ENCODE data around the gene RANBP10. TPM values are rescaled to one million over a fixed set of nuclear protein-coding genes. Genes with fewer than 3 reads are reported as not detected.

RANBP10 gene
- total RNA-seq, 1 donor from 2014 or later, result 8.7 TPM

DNA sequence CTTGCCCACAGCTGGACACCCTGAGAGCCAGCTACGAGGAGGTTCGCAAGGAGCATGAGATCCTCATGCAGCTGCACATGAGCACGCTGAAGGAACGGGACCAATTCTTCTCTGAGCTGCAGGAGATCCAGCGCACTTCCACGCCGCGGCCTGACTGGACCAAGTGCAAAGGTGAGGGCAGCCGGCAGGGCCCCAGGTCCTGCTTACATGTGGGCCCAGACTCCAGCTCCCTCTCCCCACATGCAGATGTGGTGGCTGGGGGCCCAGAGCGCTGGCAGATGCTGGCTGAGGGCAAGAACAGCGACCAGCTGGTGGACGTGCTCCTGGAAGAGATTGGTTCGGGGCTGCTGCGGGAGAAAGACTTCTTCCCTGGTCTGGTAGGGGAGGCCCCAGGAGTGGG, 19.5 kb upstream of the RANBP10 start:
- no peak for DNase-seq

DNA sequence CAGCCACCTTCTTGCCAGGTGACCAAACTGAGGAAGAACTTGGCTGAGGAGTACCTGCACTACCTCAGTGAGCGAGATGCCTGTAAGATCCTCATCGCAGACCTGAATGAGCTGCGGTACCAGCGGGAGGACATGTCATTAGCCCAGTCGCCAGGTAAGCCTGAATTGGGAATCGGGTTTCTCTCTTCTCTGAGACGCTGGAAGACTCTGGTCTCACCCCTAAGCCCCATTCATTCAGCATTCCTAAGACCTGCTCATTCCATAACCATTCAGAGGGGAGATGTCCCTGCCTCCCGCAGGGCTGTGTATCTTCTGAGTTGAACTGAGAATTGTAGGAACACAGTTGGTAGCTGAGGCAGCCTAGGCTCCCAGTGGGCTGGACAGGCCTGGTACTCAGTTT, 18.8 kb upstream of the RANBP10 start:
- DNase-seq, result no peak

DNA sequence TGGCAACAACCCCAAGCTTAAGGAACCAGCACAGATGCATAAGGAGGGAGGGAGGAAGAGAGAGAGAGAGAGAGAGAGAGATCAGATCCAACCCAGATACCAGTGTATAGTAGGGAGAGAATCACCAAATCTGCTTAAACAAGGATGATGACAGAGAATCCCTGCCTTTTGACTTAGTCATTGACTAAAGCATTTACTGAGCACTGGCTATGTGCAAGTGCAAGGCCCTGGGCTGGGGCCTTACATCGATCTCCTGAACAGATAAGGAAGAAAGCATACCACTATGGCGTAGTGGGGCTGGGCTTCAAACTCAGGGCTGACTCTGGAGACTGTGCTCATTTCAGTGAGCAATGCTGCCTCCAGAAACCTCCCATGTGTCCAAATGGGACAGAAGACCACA, 16.2 kb upstream of the RANBP10 start:
- DNase-seq, result no peak

DNA sequence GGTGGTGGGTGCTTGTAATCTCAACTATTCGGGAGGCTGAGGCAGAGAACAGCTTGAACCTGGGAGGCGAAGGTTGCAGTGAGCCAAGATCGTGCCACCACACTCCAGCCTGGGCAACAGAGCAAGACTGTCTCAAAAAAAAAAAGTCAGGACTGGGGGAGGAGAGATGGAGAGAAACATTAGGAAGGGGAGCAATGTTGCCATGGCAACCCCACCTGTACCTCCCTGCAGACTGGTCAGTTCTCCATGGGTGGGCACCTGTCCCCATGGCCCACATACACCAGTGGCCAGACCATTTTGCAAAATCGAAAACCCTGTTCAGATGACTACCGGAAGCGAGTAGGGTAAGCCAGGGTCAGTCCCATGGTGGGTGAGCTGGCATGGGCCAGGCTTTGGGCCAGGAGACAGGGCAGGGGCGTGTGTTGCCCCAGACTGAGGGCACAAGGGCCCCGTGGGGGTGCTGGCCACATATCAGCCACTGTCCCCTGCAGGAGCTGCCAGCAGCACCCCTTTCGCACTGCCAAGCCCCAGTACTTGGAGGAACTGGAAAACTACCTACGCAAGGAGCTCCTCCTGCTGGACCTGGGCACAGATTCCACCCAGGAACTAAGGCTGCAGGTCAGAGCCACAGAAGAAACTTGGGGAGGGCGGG, 14.4 kb upstream of the RANBP10 start:
- no peak for DNase-seq

DNA sequence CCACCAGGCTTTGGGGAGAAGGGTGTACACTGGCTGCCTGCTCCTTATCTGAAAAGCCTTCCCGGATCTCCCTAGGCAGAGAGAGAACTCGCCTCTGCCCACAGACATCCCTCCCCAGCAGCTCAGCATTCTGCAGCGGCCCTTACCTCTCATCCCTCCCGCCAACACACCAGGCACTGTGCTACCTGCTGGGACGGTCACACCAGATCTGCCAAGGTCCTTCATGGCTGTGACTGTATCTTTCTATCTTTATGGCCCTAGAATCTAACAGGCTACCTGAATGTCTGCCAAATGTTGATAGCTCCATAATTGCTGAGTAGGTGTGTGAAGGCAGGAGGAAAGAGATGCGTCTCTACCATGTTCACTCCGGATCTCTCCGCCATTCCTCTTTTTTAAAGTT, 8.2 kb upstream of the RANBP10 start:
- DNase-seq, result no peak

DNA sequence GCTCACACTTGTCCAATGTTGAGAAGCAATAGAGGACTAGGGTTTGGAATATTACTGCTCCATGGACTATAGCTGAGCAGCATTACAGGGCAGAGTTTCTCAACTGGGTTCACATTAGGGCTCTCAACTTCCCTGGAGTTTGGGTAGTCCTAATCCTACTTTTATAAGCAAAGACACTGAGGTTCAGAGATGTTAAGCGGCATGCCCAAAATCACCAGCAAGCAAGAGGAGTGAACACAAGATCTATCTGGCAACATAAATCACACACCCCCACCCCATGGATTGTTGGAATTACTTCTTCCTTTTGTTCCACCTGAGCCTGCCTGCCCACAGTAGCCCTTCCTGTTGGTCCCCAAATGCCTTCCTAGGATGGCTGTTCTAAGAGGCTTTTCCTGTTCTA, 5.5 kb upstream of the RANBP10 start:
- DNase-seq, result no peak

DNA sequence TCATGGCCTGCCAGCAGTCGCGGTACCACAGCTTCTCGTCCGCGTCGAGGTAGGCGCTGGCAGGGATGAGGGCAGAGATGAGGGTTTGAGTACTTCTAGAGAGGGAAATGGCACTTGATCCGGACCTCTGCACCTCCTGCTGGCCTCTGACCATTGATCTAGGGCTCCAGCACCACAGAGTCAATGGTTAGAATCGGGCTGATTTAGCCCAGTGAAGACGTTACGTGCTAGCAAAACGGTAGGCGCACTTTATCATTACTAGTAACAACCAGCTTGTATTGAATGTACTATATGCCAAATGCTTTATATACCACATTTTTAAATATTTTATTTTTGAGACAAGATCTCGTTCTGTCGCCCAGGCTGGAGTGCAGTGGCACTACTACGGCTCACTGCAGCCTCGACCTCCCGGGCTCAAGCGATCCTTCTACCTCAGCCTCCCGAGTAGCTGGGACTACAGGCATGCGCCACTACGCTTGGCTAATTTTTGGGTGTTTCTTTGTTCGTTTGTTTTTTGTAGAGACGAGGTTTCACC, 855 bp upstream of the RANBP10 start:
- no peak for DNase-seq

DNA sequence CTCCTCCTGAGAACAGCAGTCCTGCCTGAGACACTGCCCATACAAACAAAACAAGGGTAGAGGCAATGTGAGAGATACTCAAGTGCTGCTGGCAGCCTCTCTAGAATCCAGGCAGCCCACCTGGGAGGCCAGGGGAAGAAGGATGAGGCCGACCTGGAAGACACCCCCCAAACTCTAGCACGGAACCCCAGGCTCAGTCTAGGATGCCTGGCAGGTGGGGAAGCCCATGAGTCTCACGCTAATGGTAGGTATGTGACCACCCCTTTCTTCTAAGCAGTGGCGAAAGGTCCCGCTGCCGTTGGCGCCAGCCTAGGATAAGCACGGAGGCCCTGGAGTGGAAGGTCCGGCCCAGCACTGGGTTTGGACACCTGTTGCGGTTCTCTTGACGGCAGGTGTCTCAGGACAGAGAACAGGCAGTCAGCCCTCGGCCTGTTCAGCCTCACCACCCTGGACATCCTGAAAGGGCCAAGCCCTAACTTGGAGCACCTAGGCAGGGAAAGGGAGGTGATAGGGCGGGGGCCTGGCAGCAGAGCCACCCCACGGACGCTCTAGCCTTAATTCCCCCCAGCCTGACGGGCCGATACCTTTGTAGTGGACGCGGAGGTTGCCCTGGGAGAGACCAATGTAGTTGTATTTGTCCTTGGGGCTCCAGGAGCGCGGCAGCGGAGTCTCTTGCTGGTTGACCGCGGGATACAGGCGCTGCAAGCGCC, 487 bp downstream of the RANBP10 start:
- no peak for DNase-seq

DNA sequence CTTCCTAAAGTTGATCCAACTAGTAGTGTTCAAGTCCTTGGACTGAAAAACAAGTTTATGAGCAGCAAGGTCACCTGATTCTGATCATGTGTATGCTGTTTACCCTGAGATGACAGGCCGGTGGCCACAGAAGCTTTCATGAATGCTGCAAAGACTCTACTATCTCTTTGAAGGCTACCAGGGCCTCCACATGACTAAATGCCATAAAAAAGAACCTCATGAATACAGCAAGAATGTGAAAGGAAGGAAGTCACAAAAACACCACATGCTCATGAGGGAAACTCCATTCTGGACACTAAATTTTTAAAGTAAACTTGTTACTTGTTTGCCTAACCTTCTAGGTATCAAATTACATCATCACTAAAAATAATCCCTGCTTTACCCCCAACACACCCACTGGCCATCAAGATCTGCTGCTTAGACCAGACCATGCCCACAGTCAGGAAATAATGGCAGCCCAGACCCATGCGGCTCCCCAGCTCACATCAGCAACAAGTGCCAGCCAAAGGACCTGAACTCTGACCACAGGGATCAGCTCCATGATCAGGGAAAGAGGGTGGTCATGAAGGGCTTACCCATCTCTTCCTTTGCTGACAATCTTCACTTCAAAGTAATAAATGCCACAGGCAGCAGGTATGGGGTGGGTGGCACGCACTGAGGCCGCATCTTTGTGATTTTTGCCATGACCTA, 1.4 kb downstream of the RANBP10 start:
- no peak for DNase-seq

DNA sequence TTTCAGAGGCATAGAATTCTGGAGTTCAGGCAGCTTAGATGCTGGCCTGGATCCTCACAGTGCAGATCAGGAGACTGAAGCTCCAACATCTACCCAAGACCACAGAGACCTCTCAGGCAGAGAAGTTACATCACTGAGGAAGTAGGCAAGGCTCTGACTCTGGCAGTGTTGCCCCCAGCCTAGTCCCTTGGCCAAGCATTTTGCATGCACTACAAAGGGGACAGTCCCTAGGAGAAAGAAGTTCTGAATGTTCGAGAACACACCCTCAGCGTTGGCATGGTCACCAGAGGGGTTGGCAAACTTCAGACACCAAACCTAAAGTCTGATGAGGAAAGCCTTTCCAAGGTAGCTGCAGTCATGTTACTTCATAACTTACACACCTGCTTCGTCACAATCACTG, 2.5 kb downstream of the RANBP10 start:
- DNase-seq, result no peak

DNA sequence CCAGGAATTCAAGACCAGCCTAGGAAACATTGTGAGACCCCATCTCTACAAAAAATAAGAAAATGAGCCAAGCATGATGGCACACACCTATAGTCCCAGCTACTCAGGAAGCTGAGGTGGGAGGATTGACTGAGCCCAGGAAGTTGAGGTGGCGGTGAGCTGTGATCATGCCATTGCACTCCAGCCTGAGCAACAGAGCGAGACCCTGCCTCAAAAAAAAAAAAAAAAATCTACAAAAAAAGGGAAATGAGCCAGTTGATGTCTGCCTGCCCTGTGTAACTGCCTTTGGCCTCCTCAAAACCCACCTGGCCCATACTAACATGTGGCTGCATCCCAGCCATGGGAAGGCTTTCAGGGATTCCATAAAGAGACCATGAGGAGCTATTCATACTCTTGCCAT, 4.5 kb downstream of the RANBP10 start:
- DNase-seq, result no peak

DNA sequence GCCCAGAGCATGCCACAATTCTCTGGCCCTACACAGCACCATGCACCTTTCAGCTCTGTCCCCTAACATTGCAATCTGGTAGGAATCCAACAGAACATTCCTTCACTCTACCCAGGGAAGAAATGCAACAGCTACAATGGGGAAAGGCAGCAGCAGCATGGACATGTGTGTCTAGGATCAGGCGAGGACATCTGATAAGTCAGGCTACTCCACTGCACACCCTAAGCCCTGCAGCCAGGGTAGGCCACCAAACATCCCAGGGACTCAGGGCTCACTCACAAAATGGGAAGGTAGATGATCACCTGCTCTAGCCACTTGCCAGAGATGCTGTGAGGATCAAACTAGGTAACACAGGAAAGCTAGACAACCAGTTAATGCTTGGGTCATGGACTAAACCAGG, 5.1 kb downstream of the RANBP10 start:
- DNase-seq, result no peak

DNA sequence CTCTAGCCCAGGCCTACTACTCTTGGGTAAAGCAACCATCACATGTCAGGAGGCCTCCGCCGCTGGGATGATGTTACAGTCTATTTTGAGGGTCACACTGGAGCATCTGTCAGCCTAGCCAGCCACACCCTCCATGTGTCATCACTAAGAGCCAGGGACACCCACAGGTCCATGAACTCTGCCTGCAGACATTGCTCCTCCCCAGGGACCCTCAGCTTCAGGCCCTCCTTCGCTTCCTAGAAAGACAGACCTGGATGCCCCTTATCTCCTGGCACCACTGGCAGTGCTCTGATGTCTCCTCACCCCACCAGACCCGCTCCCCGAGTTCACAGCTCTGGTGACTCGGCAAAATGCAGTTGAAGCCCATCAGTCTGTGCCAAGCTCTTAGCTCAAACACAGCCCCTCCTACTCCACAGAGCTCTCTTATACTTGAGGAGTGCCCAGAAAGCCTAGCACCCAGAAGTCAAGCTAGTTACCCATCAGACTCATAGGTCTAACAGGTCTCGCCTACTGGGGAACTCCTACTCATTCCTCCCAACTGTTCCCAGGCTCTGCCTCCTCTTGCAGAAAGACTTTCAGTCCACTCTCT, 5.9 kb downstream of the RANBP10 start:
- no peak for DNase-seq

DNA sequence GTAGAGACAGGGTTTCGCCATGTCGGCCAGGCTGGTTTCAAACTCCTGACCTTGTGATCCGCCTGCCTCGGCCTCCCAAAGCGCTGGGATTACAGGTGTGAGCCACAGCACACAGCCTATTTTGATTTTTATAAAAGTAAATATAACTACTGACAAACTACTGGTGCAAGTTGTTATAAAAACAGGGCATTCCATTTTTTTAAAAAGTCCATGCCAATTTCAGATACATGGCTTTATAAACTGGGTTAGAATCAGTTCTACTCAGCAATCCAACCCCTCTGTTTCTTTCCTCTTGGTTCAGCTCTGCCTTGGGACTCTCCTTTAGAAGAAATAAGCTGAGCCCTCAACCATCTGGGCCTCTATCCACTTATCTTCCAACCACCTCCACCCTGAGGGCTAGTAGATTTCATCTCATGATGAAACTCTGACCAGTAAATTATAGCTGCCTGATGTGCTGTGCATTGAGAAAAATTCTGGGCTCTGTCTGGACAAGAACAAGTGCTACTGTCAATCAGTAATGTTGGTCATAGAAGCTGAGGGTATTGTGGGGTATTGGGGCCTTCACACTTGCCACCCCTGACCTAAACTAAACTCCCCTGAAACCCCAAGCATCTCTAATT, 10.2 kb downstream of the RANBP10 start:
- no peak for DNase-seq

DNA sequence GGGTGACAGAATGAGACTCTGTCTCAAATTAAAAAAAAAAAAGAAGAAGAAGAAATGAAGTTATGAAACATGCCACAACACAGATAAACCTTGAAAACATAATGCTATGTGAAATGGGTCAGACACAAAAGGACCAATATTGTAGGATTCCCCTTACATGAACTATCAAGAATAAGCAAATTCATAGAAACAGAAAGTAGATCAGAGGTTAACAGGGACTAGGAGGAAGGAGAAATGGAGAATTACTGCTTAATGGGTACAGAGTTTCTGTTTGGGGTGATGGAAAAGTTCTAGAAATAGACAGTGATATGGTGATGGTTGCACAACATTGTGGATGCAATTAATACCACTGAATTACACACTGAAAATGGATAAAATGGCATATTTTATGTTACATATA, 16.3 kb downstream of the RANBP10 start:
- DNase-seq, result no peak

DNA sequence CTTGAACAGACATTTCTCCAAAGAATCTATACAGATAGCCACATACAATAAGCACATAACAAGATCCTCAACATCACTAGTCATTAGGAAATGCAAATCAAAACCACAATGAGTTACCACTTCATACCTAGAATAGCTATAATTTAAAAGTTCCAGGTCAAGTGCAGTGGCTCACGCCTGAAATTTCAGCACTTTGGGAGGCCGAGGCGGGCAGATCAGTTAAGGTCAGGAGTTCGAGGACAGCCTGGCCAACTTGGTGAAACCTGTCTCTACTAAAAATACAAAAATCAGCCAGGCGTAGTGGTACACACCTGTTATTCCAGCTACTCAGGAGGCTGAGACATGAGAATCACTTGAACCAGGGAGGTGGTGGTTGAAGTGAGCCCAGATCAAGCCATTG, 19.9 kb downstream of the RANBP10 start:
- DNase-seq, result no peak

DNA sequence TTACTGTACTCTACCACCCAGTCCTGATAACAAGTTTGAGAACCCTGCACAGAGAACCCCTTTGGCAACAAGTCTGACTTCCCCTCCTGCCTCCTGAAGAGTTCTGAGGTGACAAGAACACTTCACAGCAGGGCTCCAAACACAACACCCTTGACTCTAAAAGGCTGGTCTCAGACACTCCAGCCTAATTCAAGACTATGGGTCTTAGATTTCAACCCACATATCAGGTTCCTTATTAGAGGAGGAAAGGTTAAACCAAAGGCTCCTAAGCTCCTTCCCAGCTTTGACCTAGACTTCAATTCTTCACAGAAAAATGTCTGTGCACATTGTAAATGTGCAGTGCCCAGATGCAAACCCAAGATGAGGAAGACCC, 23.0 kb downstream of the RANBP10 start:
- no peak for DNase-seq

DNA sequence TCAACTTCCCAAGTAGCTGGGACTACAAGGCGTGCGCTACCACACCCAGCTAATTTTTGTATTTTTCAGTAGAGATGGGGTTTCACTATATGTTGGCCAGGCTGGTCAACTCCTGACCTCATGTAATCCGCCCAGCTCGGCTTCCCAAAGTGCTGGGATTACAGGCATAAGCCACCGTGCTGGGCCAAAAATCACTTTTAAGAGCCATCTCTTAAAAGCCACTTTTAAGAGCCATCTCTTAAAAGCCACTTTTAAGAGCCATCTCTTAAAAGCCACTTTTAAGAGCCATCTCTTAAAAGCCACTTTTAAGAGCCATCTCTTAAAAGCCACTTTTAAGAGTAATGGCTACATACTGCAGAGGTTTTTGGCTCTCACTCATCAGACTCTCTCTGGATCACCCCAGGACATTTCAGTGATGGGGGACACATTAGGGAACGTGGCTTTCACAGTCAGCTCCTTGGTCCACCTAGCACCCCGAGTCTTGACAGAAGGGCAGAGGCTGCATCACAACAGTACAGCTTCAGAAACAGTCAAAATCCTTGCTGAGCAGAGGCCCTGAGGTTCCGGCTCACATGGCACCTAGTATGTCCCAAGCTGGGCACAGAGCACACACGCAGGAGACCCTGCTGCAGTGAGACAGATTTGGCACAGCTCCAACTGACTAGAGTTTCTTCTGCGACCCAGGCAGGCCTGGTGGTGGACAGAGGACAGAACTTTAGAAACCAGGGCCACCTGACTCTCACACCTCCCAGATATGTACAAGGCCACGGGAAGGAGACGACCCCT, 23.6 kb downstream of the RANBP10 start:
- DNase-seq, result no peak

DNA sequence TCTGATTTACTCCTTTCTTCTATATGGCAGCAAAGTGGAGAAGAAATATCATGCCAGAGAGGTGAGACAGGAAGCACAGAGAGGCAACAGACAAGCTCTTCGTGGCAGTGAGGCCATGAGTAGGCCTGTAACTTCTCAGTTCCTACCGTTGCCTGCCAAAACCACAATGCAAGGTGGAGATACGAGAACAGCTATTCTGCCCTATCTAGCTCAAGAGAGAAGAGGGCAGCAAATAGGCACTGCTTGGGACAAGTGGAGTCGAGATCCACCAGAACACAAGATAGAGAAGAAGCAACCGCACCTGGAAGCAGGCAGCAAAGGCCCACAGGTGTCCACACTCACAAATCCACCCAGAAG, 24.8 kb downstream of the RANBP10 start:
- no peak for DNase-seq

DNA sequence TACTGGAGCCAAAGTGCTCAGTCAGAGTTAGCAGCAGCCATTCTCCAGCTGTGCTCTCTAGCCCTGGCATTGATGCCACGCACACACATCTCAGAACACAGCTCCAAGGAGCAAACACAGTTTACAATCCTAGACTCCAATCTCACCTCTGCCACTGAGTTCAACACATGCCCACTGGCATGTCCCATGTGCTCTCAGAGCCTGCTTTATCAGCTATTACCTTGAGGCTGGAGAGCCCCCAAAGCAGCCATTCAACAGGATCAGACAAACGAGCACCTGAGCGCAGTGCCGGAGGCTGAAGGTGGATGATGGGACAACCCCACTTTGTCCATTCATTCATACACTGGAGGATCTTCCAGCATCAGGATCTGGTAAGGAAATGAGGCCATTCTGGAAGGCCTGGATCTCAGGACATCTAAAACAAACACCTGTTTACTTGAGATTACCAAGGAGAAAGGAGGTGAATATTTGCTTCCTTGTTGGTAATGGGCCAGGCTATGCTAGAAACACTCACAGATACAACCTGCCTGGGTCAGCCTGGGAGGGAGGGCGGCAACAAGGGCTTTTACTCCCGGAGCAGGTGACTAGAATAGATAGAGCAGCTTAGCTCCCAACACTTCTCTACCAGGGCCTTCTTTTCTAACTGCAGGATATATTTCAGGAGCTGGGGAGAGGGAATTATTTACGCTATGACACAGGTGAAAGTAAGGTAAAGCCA, 25.4 kb downstream of the RANBP10 start:
- no peak for DNase-seq
